Superior temporal gyrus (tissue), 1 donor: ENCODE measurements around the gene EPM2AIP1.
A peak's percentile ranks its signal among the peaks of the same experiment; 100 is the strongest.
"Not testable (repeated sequence)": the region's sequence is repeated elsewhere in the genome, so short reads cannot be mapped to it uniquely, and the experiment has no call there.

Experiments
- DNase-seq: peaks from one replicate; pipeline ENCODE4 v3.0.0-alpha.2; 2016; ENCODE audit errors: extremely low spot score

The EPM2AIP1 gene

DNA sequence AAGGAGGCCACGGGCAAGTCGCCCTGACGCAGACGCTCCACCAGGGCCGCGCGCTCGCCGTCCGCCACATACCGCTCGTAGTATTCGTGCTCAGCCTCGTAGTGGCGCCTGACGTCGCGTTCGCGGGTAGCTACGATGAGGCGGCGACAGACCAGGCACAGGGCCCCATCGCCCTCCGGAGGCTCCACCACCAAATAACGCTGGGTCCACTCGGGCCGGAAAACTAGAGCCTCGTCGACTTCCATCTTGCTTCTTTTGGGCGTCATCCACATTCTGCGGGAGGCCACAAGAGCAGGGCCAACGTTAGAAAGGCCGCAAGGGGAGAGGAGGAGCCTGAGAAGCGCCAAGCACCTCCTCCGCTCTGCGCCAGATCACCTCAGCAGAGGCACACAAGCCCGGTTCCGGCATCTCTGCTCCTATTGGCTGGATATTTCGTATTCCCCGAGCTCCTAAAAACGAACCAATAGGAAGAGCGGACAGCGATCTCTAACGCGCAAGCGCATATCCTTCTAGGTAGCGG lies at the start of gene EPM2AIP1:
EPM2AIP1 (minus strand) TSS at position 326 of the 520 bp plus-strand sequence; CDS start at position 272, 54 bp downstream.
- DNase-seq: no peak

DNA sequence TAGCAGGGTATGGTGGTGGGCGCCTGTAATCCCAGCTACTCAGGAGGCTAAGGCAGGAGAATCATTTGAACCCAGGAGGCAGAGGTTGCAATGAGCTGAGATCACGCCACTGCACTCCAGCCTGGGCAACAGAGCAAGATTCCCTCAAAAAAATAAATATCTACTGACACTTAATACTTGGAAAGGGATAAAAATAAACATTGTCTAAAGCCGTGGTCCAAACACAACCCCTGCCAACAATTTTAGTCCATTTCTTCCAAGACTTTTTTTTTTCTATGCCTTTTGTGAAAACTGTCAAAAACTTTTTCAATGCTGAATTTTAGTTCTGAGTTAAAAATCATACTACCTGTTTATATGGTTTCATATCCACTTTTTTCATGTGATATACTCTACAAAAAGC lies 49.8 kb upstream of the EPM2AIP1 start:
- not testable (repeated sequence) for DNase-seq

DNA sequence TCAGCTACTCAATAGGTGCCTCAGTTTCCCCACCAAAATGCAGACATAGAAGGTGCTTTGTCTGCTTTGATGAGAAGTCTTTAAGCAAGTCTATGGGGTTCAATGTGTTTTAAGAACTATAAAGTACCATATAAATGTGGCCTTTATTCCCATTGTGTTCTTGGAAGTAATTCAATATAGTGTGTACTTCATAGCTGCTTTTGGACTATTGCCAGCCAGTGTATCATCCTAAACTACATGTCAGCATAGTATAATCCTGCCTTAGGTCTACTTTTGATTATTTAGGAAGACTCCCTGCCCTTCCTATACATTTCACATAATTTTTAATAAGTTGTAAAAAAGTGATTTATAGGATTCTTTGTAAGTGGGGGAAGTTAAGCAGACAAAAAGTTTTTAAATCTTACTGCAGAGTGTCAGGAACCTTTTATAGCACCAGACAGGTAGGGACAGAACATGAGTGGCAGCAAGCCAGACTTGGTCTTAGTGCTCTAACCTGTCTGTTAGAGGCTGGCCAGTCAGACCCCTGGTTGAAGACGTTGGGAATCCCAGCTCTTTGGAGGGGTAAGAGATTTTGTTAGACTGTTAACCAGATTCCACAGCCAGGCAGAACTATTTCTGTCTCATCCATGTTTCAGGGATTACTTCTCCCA lies 48.7 kb upstream of the EPM2AIP1 start:
- DNase-seq: no peak

GRCh38 chr3:37040231-37040630 lies 47.3 kb upstream of the EPM2AIP1 start:
- DNase-seq: no peak

DNA sequence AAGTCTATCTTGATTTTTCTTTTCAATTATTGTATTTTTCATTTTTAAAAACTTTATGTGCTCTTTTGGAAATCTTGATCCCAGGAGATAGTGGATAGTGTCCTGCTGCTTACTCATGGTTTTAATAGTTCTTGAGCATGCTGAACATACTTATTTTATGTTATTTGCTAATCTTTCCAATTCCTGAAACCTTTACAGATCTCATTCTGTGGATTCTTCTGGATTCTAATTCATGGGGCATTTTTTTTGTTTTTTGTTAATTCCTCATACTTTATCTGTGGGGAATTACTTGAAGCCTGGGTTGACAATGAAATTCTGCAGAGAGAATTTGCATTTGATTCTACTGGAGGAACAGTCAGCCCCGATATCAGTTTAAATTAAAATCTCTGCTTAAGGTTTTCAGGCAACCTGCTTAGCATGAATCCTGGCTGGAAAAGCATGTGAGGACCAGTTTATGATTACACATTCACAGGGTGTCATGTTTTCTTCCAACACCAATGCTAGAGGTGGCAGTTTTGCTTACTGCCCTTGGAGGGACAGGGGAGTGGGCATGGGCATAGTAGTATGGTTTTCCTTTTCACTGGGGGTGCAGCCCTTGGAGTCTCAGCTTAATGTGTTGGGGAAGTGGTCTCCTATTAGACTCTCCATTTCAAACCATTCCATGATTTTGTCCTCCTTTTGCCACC lies 46.4 kb upstream of the EPM2AIP1 start:
- no peak for DNase-seq

- no peak for DNase-seq
Observed at GRCh38 chr3:37037352-37037751, 44.4 kb upstream of the EPM2AIP1 start.

GRCh38 chr3:37032961-37033360 lies 40.0 kb upstream of the EPM2AIP1 start:
- DNase-seq: peak; percentile 60

- DNase-seq: peak; percentile 29
Observed at GRCh38 chr3:37031096-37031682, 38.3 kb upstream of the EPM2AIP1 start.

DNA sequence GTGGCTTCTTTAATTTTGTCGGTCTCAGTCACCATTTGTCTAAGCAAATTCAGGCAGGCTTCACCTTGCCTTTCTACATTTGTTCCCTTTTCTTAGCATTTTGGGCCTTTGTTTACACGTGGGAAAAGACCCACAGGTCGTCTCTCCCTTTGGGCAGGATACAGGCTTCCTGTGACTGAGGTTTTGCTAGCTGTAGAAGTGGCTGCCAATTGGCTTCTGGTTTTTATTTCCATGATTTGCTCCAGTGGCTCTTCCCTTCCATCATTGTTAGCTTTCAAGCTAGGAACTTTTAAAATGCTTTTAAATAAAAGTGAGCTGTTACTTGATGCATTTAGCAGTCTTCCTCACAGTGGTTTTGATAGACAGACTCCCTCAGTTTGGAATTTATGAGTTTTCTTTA lies 37.7 kb upstream of the EPM2AIP1 start:
- DNase-seq: no peak

DNA sequence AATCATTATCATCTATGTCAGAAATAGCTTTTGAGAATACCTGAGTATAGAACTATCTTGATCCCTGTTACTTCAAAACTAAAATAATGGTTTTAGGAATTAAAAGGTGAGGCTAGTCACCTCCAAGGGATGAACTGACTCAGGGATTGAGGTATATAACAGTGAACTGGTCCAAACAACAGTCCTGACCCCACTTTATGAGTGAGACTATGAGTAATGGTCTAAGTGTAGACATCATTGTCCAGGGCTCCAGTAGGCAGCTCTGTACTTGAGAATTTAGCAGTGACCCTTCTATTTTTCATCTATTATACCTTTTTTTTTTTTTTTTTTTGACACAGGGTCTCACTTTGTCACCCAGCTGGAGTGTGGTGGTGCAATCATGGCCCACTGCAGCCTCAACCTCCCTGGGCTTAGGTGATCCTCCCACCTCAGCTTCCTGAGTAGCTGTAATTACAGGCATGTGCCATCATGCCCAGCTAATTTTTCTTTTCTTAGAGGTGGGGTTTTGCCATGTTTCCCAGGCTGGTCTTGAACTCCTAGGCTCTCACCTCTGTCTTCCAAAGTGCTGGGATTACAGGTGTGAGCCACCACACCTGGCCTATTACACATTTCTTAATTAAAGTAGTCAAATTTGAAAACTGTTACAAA lies 36.7 kb upstream of the EPM2AIP1 start:
- no peak for DNase-seq

DNA sequence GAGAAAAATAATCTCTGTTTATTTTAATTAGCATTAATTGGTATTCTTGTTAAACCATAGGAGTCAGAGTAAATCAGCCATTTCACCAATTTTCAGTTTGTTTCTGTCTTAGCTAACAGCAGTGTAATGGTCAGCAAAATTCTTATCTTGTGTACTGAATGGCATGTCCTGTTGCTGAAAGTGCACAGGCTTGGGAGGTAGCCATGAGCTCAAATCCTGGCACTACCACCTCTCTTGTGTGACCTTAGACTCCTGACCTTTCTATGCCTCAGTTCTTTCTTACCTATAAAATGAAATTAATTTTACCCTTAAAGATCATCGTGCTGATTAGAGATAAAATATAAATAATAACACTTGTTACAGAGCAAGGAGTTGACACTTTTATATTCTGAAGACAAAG lies 36.2 kb upstream of the EPM2AIP1 start:
- DNase-seq: no peak

DNA sequence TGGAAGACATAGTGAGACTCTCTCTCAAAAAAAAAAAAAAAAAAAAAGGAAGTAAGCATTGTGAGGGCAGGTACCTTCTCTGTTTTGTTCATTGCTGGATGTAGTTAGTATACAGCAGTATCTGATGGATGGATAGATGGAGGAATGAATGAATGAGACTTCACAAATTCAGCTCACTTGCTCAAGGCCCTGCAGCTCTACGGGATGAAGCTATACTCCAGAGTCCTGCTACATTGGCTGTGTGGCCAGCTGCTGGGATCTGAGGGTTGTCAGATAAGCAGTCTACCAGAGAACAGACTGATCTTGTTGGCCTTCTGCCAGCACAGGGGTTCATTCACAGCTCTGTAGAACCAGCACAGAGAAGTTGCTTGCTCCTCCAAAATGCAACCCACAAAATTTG lies 35.4 kb upstream of the EPM2AIP1 start:
- DNase-seq: peak; percentile 34

- no peak for DNase-seq
Observed at GRCh38 chr3:37026851-37027250, 33.9 kb upstream of the EPM2AIP1 start.

DNA sequence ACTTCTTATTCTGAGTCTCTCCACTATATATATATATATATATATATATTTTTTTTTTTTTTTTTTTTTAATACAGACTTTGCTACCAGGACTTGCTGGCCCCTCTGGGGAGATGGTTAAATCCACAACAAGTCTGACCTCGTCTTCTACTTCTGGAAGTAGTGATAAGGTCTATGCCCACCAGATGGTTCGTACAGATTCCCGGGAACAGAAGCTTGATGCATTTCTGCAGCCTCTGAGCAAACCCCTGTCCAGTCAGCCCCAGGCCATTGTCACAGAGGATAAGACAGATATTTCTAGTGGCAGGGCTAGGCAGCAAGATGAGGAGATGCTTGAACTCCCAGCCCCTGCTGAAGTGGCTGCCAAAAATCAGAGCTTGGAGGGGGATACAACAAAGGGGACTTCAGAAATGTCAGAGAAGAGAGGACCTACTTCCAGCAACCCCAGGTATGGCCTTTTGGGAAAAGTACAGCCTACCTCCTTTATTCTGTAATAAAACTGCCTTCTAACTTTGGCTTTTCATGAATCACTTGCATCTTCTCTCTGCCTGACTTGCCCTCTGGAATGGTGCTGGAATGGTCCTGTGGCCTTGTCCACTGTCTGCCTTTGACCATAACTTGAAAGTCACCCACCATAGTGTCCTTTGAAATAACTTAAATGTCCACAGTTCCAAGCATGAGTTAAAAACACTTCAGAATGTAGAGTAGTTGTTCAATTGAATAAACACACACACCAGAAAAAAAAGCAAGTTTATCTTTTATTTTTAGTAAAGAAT lies 32.8 kb upstream of the EPM2AIP1 start:
- DNase-seq: no peak

DNA sequence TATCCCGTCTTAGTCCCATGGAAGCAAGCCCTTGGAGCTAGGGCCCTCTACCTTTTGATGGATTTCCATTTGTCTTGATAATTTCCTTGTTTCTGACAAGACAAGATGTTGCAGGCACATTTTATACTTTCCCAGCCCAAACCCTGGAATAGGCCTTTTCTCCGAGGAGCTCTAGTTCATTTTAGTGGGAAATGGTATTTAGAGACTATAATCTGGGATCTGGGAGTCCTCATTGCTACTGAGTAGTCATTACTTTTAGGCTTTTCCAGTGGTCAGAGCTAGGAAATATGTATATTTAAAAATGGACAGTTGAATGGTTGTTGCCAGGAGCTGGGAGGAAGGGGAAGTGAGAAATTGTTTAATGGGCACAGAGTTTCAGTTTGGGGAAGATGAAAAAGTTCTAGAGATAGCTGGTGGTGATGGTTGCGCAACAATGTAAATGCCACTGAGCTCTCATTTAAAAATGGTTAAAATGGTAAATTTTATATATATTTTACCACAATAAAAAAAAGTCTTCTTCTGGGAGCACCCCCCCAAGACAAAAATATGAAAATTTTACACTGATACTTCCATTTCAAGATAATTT lies 32.0 kb upstream of the EPM2AIP1 start:
- DNase-seq: no peak

DNA sequence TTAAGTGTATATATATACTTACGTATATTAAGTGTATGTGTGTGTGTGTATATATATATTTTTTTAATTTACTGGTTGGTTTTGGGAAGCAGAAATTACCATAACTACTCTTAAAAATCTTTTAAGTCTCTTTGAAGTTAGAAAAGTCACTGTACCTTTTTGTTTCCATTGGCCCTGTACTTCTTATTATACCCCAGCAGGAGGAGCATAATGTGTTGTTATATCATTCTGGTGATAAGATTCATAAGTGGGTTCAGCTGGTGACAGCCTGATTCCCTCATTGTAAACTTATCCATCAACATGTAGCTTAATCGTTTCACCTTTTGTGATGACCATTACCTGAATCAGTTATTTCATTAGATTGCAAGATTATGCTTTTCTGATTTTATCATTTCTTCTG lies 31.2 kb upstream of the EPM2AIP1 start:
- no peak for DNase-seq

GRCh38 chr3:37017683-37018082 lies 24.8 kb upstream of the EPM2AIP1 start:
- no peak for DNase-seq

GRCh38 chr3:37016903-37017302 lies 24.0 kb upstream of the EPM2AIP1 start:
- no peak for DNase-seq

DNA sequence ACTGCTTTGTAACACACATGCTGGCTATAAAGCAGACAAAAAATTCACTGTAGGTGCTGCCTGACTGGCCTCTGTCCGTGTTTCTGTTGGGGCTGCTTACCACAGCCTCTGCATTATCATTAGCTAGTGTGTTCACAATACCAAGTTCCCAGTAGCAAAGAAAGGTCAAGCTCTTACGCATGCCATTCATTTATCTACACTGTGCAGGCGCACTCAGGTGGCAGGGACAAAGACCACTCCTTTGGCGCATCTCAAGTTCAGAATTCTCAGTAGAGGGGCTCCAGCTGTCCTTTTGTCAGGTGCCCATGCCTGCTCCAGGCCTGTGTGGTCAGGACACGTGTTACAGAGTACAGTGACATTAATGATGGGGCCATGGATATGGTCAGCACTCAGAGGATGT lies 22.7 kb upstream of the EPM2AIP1 start:
- no peak for DNase-seq

- no peak for DNase-seq
Observed at GRCh38 chr3:37014620-37015019, 21.7 kb upstream of the EPM2AIP1 start.
